GF-D8 (cell line): ENCODE results near the gene HAO2.
"Not testable (repeated sequence)": the region's sequence is repeated elsewhere in the genome, so short reads cannot be mapped to it uniquely, and the experiment has no call there.

Source experiments
- DNase-seq: peaks from one replicate; lab custom pipeline; 2025; lab: John Stamatoyannopoulos, UW

HAO2 gene

DNA sequence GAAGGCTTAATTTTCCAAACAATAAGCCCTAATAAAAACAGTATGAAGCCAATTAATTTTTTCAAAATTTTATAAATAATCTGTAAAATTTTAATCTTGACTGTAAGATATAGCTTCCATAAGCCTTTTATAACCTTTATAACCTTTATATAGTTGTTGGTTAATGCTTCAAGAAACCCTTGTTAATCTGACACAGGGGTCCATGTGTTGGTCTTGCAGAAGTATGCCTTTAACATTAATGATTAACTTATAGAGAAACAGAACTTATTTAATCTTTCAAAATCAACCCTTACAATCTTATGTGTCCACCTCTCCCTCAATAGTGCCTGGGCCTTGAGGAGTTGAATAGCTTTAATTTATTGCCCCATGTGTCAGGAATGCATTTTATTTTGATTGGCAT, 23.2 kb upstream of the HAO2 start:
- DNase-seq, result no peak

DNA sequence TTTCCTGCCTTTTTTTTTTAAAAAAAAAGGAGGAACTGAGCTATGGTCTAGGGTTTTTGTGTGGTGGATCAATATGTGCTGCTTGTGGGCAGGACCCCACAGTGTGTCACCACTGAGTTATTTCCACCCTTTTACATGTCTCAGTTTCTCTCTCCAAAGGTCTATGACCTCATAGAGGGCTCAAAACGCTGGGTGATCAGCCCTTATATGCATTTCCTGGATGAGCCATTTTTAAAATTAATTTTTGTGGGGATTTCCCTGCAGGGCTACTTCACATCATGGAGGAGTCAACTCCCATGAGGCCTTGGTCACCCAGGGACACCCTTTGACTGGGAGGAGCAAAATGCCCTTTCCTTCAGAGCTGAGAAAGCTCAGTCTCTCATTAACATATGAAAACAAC, 20.7 kb upstream of the HAO2 start:
- DNase-seq, result no peak

GRCh38 chr1:119348941-119349340, 19.6 kb upstream of the HAO2 start:
- DNase-seq, result no peak

- DNase-seq, result not testable (repeated sequence)
Observed at GRCh38 chr1:119350866-119351265, 17.7 kb upstream of the HAO2 start.

DNA sequence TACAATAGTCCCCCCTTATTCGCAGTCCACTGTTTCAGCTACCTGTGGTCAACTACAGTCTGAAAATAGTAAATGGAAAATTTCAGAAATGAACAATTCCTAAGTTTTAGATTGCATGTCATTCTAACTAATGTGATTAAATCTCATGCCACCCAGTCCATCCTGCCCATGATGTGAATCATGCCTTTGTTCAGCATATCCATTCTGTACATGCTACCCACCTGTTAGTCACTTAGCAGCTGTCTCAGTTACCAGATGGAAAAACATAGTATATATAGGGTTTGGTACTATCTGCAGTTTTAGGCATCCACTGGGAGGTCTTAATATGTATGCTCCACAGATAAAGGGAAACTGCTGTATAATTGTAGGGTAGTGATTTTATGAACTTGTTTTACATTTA, 16.6 kb upstream of the HAO2 start:
- no peak for DNase-seq

- DNase-seq, result no peak
Observed at GRCh38 chr1:119353836-119354235, 14.7 kb upstream of the HAO2 start.

- DNase-seq, result no peak
Observed at GRCh38 chr1:119358636-119359035, 9.9 kb upstream of the HAO2 start.

DNA sequence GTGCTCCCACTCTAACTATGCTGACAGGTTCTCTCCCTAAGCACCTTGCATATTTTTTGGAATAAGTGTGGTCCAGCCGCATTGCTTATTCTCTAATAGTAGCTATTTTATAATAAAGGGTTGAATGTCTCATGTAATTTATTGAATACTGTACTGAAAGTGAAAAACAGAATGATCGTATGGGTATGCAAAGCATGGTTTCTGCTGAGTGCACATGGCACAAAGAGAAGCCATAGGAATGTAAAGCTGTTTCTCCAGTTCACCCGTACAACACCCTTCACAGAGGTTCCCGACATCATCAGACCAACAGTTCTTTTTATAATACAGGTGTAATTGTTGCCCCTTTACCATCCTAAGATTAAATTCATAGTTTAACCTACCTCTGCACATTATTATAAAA, 8.9 kb upstream of the HAO2 start:
- no peak for DNase-seq

DNA sequence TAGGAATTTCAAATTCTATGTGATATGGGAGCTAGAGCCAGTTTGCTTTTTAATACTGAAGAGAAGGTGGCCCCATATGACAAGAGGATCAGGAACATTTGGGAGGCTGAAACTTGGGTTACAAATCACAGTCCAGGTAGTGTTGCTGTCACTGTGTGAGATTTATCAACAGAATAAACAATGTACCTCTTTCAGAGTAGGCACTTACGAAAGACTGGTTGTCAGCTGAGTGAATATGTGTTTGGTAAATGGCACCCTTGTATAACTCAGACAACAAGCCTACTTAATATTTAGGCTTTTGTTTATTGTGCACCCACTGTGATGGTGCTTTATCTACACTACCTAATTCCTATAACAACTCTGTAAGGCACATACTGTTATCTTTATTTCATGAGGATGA, 7.4 kb upstream of the HAO2 start:
- no peak for DNase-seq

DNA sequence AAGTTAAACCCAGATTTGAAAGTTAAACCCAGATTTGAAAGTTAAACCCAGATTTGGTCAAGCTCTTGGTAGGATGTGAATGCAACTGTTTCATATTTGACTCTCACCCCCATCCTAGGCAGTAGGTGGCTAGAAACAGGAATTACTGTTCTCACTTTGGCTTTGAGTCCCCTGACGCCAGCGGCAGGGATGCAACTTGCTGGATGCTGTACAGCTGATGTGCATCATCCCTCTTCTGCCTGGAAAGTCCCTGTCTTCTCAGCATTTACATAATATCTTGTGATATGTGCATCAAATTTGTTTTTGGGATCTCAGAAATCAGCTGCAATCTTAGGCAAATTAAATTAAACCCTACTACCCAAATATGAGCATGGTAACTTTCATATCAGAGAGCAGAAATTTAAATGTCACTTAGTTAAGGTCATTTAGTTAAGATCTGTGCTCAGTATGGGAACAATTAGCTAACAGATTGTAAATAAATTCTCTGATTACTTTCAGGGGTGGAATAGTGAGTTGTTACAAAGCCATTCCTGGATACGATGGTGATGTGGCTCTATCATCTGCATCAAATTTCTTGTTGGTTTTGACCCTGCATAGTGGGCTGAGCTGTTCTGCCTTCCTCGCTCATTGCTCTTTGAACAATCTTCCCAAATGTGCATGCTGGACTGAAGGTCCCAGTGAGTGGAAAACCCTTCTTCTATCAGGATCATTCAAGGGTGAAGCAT, 6.8 kb upstream of the HAO2 start:
- no peak for DNase-seq

DNA sequence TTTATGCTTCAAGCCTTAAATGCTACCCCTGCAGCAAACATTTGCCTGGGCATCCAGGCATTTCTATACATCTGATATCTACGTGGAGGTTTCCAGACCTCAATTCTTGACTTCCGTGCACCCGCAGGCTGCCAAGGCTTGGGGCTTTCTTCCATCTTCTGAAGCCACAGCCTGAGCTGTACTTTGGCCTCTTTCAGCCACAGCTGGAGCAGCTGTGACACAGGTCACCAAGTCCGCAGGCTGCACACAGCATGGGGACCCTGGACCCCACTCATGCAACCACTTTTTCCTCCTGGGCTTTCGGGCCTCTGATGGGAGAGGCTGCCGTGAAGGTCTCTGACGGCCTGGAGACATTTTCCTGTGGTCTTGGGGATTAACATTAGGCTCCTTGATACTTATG, 5.4 kb upstream of the HAO2 start:
- no peak for DNase-seq

GRCh38 chr1:119364640-119365039, 3.9 kb upstream of the HAO2 start:
- DNase-seq, result no peak

- DNase-seq, result no peak
Observed at GRCh38 chr1:119366424-119366823, 2.2 kb upstream of the HAO2 start.

DNA sequence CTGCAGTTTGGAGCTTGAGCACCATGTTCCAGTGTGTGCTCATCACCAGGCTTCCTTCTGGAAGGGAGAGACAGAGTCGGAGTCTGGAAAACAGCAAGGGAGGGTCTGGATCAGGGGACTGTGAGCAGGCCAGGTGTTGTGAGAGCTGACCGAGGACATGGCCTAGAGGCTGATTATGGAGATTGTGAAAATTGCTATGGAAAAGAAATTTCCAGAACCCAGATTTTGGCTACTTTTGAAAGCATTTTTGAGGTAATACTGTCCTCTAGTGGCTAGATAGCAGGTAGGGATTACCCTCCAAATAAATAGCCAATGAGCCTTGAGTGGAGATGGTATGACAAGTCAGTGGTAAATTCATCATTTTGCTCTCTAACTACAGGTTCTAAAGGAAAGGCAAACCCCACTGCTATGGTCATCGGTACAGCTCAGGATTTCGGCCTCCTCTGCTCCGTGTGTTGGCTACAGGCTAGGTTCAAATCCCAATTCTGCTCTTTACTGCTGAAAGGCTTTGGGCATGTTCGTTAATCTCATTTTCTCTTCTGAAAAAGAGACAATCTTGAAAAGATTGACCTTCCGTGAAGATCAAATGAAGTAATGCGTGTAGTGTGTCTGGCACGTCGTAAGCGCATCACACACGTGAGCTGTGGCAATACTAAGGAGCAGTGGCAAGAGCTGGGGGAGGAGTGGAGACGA, 1.0 kb upstream of the HAO2 start:
- no peak for DNase-seq

DNA sequence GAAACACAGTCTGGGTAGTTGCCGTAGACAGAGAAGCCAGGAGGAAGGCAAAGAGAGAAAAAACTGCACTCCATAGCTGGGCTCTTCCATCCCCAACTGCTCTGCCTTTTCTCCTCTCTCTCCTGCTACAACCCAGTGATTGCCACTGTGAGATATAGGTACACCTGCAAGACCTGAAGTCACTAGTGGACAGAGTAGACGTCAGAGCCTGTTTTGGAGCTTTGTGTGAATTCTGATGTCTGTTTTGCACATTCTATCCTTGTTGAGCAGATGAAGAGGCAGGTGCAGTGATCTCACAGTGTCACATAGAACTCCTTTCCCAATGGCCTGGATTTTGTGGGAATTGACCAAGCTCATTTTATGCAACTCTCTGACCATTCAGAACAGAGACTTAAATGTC, 2.2 kb downstream of the HAO2 start:
- no peak for DNase-seq

DNA sequence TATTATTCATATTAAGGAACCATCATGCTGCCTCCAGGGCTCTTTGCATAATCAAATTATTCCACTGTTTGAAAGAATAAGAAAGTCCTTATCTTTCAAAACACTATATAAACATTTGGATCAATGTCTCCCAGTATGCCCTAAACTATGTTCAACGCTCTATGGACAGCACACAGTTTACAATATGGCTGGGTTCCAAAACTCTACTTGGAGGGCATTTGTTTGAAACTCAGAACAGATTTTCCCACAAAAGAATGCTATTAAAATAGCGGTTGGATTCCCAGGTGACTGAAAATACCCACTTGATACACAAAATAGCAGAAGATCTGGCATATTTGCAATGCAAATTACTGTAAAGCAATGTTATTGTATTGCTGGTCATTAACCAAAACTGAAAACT, 3.2 kb downstream of the HAO2 start:
- DNase-seq, result no peak

- no peak for DNase-seq
Observed at GRCh38 chr1:119372503-119373086, 4.0 kb downstream of the HAO2 start.

- DNase-seq, result no peak
Observed at GRCh38 chr1:119373465-119373864, 4.9 kb downstream of the HAO2 start.

- no peak for DNase-seq
Observed at GRCh38 chr1:119374208-119374874, 5.8 kb downstream of the HAO2 start.

- no peak for DNase-seq
Observed at GRCh38 chr1:119375366-119375765, 6.8 kb downstream of the HAO2 start.

DNA sequence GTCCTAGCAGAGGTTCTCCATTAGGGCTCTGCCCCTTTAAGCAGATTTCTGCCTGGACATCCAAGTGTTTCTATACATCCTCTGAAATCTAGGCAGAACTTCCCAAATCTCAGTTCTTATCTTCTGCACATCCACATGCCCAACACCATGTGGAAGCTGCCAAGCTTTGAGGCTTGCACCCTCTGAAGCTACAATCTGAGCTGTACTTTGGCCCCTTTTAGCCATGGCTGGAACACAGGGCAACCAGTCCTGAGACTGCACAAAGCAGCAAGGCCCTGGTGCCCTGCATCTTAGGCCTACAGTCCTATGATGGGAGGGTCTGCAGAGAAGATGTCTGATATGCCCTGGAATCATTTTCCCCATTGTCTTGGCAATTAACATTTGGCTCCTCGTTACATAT, 8.0 kb downstream of the HAO2 start:
- no peak for DNase-seq

- DNase-seq, result not testable (repeated sequence)
Observed at GRCh38 chr1:119377594-119377993, 9.0 kb downstream of the HAO2 start.

DNA sequence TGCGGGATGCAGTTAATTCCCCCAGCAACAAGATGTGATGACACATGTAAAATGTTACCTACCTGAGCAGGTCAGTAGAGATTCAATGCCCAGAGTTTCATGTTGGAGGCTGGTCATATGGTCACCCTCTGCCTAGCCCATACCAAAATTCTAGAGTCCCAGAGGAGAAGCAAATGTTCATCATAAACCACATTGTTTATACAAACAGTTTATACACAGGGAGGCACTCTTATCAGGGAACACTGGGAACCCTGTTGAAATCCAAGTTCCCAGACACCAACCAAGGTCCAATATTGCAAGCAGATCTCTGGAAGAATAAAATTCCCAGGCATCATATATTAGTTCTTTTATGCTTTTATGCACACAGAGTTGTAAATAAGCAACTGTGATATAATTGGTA, 10.5 kb downstream of the HAO2 start:
- no peak for DNase-seq
